Activated naive CD8-positive, alpha-beta T cell treated with anti-CD3 and anti-CD28 coated beads, Interleukin-2, amount 50 U/mL, for 16 hours (primary cell): ENCODE data around the gene LAMTOR4.

ENCODE experiments used
- DNase-seq: peaks from one replicate; pipeline ENCODE4 v3.0.0-alpha.2; 2020; ENCODE audit warnings: low read depth, low spot score

The LAMTOR4 gene

GRCh38 chr7:100148559-100149328 is at the start of gene LAMTOR4:
LAMTOR4 (plus strand) TSS chr7:100148918; CDS start chr7:100148973, 55 bp downstream.
- DNase-seq = peak; percentile 96

GRCh38 chr7:100099452-100099851 is 49.3 kb upstream of the LAMTOR4 start:
- DNase-seq = no peak

GRCh38 chr7:100100420-100101015 is 48.2 kb upstream of the LAMTOR4 start:
- peak; percentile 66 for DNase-seq

- peak; percentile 91 for DNase-seq
These were observed 47.5 kb upstream of the LAMTOR4 start, which contains the start of the genes AP4M1 and MCM7 for GRCh38 chr7:100101016-100101862. AP4M1 (plus strand) TSS chr7:100101643; CDS start chr7:100101715, 72 bp downstream. MCM7 (minus strand) TSS chr7:100101397; CDS start chr7:100101294, 103 bp downstream.

- no peak for DNase-seq
These were observed 45.5 kb upstream of the LAMTOR4 start for GRCh38 chr7:100102950-100103840.

- no peak for DNase-seq
These were observed 43.2 kb upstream of the LAMTOR4 start for GRCh38 chr7:100105534-100105933.

GRCh38 chr7:100106633-100107032 is 42.1 kb upstream of the LAMTOR4 start:
- DNase-seq = no peak

GRCh38 chr7:100107125-100107737 is 41.5 kb upstream of the LAMTOR4 start:
- no peak for DNase-seq

GRCh38 chr7:100107890-100108289 is 40.8 kb upstream of the LAMTOR4 start:
- no peak for DNase-seq

- no peak for DNase-seq
These were observed 39.1 kb upstream of the LAMTOR4 start for GRCh38 chr7:100109521-100110163.

GRCh38 chr7:100111156-100111555 is 37.6 kb upstream of the LAMTOR4 start:
- DNase-seq = no peak

GRCh38 chr7:100111914-100112313 is 36.8 kb upstream of the LAMTOR4 start:
- no peak for DNase-seq

GRCh38 chr7:100115026-100115425 is 33.7 kb upstream of the LAMTOR4 start:
- no peak for DNase-seq

- DNase-seq = no peak
These were observed 30.2 kb upstream of the LAMTOR4 start for GRCh38 chr7:100118388-100119071.

GRCh38 chr7:100119072-100119969 is 29.4 kb upstream of the LAMTOR4 start, which contains the start of the genes CNPY4 and TAF6:
CNPY4 (plus strand) TSS chr7:100119634; CDS start chr7:100119745, 111 bp downstream.
TAF6 (minus strand) TSS chr7:100119358; CDS start chr7:100114209, 5,149 bp downstream.
- DNase-seq = peak; percentile 83

GRCh38 chr7:100119970-100120732 is 28.6 kb upstream of the LAMTOR4 start:
- peak; percentile 43 for DNase-seq

GRCh38 chr7:100120733-100121036 is 28.0 kb upstream of the LAMTOR4 start:
- no peak for DNase-seq

- no peak for DNase-seq
These were observed 26.7 kb upstream of the LAMTOR4 start for GRCh38 chr7:100122067-100122466.
